ENCODE measurements around the gene DRAM1.

DNA sequence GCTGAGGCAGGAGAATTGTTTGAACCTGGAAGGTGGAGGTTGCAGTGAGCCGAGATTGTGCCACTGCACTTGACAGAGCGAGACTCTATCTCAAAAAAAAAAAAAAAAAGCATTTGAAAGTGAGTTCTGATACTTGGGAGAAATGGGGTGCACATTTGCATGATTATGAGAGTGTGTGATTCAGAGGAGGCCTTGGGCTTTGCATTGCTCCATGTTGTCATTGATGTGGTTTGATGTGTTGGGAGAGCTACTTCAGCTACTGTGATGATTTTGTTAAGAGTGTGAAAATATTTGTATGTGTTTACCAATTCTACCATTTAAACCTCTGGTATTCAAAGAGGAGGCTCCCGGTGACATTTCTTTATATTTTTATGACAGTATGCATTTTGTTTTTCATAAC lies 24.4 kb downstream of the DRAM1 start:
- TF ChIP-seq GABPA (IDR thresholded peaks at IDR 0.05; ENCODE audit: low read depth): no peak
- TF ChIP-seq, protein P1, sequence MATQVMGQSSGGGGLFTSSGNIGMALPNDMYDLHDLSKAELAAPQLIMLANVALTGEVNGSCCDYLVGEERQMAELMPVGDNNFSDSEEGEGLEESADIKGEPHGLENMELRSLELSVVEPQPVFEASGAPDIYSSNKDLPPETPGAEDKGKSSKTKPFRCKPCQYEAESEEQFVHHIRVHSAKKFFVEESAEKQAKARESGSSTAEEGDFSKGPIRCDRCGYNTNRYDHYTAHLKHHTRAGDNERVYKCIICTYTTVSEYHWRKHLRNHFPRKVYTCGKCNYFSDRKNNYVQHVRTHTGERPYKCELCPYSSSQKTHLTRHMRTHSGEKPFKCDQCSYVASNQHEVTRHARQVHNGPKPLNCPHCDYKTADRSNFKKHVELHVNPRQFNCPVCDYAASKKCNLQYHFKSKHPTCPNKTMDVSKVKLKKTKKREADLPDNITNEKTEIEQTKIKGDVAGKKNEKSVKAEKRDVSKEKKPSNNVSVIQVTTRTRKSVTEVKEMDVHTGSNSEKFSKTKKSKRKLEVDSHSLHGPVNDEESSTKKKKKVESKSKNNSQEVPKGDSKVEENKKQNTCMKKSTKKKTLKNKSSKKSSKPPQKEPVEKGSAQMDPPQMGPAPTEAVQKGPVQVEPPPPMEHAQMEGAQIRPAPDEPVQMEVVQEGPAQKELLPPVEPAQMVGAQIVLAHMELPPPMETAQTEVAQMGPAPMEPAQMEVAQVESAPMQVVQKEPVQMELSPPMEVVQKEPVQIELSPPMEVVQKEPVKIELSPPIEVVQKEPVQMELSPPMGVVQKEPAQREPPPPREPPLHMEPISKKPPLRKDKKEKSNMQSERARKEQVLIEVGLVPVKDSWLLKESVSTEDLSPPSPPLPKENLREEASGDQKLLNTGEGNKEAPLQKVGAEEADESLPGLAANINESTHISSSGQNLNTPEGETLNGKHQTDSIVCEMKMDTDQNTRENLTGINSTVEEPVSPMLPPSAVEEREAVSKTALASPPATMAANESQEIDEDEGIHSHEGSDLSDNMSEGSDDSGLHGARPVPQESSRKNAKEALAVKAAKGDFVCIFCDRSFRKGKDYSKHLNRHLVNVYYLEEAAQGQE (IDR thresholded peaks at IDR 0.05; ENCODE audit: insufficient replicate concordance, low read depth): no peak
- TF ChIP-seq, protein P2, sequence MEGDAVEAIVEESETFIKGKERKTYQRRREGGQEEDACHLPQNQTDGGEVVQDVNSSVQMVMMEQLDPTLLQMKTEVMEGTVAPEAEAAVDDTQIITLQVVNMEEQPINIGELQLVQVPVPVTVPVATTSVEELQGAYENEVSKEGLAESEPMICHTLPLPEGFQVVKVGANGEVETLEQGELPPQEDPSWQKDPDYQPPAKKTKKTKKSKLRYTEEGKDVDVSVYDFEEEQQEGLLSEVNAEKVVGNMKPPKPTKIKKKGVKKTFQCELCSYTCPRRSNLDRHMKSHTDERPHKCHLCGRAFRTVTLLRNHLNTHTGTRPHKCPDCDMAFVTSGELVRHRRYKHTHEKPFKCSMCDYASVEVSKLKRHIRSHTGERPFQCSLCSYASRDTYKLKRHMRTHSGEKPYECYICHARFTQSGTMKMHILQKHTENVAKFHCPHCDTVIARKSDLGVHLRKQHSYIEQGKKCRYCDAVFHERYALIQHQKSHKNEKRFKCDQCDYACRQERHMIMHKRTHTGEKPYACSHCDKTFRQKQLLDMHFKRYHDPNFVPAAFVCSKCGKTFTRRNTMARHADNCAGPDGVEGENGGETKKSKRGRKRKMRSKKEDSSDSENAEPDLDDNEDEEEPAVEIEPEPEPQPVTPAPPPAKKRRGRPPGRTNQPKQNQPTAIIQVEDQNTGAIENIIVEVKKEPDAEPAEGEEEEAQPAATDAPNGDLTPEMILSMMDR (IDR thresholded peaks at IDR 0.05; ENCODE audit: insufficient read depth, low read length): no peak
- TF ChIP-seq POLR2AphosphoS5 (IDR thresholded peaks at IDR 0.05; ENCODE audit: low read depth): no peak

Measured in HL-60 (cell line).